ENCODE results near the gene SHMT1. TPM values are rescaled to one million over a fixed set of nuclear protein-coding genes. Genes with fewer than 3 reads are reported as not detected.
"Not testable (repeated sequence)": the region's sequence is repeated elsewhere in the genome, so short reads cannot be mapped to it uniquely, and the experiment has no call there.

Gene SHMT1
- total RNA-seq, 4 donors from 2014 or later, result 12.8 to 19.2 (median 14.0) TPM

- in situ Hi-C loops (cut with MboI; ENCODE audit: low sequenced_read_pairs in 4 of 4), result no loop called here
- no peak for TF ChIP-seq CTCF (IDR thresholded peaks at IDR 0.05 in 4 of 5, conservative IDR thresholded peaks at IDR 0.05 in 1 of 5)
- peak in 1 of 2 donors; percentile 6 for TF ChIP-seq POLR2A (IDR thresholded peaks at IDR 0.05)
Observed at GRCh38 chr17:18356624-18357023, 6.7 kb downstream of the SHMT1 start.

GRCh38 chr17:18353541-18353940, 9.8 kb downstream of the SHMT1 start:
- Histone ChIP-seq H3K4me3 (no peak overlapping the region), H3K4me1 (no peaks in the 10 kb centered on the region), H3K27ac (no peak overlapping the region), H3K27me3 (no peaks in the 10 kb centered on the region), H3K36me3 (peaks cover 0 to 20% of the 10 kb centered on the region in 2 donors), H3K9me3 (no peaks in the 10 kb centered on the region)
- intact Hi-C loops (cut with DNase I; ENCODE audit: low total_unique reads) (no loop called here), in situ Hi-C loops (cut with MboI; ENCODE audit: low sequenced_read_pairs in 4 of 4) (no loop called here)
- TF ChIP-seq CTCF (IDR thresholded peaks at IDR 0.05 in 4 of 5, conservative IDR thresholded peaks at IDR 0.05 in 1 of 5) (no peak), POLR2A (IDR thresholded peaks at IDR 0.05) (no peak)
- ATAC-seq, result no peak
- no peak for DNase-seq

More at GRCh38 chr17:18356624-18357023, 6.7 kb downstream of the SHMT1 start:
- peaks cover 0 to 22% of the 10 kb centered on the region in 2 donors for H3K36me3 ChIP-seq
- ATAC-seq (peak; percentile 51 to 81), DNase-seq (peak; percentile 32 to 55)
- H3K27me3 ChIP-seq, result no peaks in the 10 kb centered on the region
- H3K4me1 ChIP-seq, result peaks cover 0 to 1% of the 10 kb centered on the region in 2 donors
- H3K4me3 ChIP-seq, result no peak overlapping the region
- intact Hi-C loops (cut with DNase I; ENCODE audit: low total_unique reads), result no loop called here
- H3K9me3 ChIP-seq, result no peaks in the 10 kb centered on the region
- peak overlapping the region in 2 of 4 donors; percentile 36 to 65 for H3K27ac ChIP-seq

DNA sequence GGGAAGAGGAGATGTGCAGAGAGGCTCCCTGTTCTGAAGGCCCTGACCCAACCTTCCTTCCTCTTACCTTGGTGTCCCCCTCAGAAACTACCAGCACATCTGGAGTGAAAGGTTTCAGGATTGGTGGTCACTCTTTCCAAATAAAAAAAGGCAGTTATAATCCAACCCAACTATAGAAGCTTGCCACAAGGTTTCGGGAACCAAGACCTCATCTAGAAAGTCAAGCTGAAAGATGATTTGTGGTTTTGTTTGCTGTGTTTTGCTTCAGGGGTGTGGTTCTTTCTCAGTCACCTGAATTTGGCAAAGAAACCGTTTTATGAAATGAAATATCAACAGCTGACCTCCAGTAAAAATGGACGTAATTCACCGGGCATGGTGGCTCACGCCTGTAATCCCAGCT, 19.3 kb downstream of the SHMT1 start:
- Histone ChIP-seq H3K4me1 (no peaks in the 10 kb centered on the region), H3K36me3 (peaks cover 0 to 46% of the 10 kb centered on the region in 2 donors), H3K9me3 (no peaks in the 10 kb centered on the region), H3K4me3 (no peak overlapping the region), H3K27ac (no peak overlapping the region), H3K27me3 (no peaks in the 10 kb centered on the region)
- TF ChIP-seq CTCF (IDR thresholded peaks at IDR 0.05 in 4 of 5, conservative IDR thresholded peaks at IDR 0.05 in 1 of 5) (no peak), POLR2A (IDR thresholded peaks at IDR 0.05) (no peak)
- DNase-seq (no peak), ATAC-seq (no peak)
- intact Hi-C loops (cut with DNase I; ENCODE audit: low total_unique reads) (no loop called here), in situ Hi-C loops (cut with MboI; ENCODE audit: low sequenced_read_pairs in 4 of 4) (no loop called here)

DNA sequence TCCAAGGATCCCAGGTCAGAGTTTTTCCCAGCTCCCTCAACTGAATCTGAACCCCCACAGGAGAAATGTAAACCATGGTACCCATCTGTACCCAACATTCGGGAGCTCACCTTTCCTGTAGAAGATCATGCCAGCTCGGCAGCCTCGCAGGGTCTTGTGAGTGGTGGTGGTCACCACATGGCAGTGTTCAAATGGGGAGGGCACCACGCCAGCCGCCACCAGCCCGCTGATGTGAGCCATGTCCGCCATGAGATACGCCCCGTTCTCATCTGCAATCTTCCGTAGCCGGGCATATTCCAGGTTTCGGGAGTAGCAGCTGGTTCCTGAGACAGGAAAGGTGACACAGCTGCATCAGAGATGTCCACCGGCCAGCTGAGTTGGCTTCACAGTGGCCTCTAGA, 23.4 kb downstream of the SHMT1 start:
- no peak for ATAC-seq
- in situ Hi-C loops (cut with MboI; ENCODE audit: low sequenced_read_pairs in 4 of 4), result no loop called here
- TF ChIP-seq CTCF (IDR thresholded peaks at IDR 0.05 in 4 of 5, conservative IDR thresholded peaks at IDR 0.05 in 1 of 5), result no peak
- TF ChIP-seq POLR2A (IDR thresholded peaks at IDR 0.05), result no peak
- no peaks in the 10 kb centered on the region for H3K4me1 ChIP-seq
- no peak overlapping the region for H3K27ac ChIP-seq
- H3K9me3 ChIP-seq, result no peaks in the 10 kb centered on the region
- DNase-seq, result no peak
- H3K36me3 ChIP-seq, result peaks cover 0 to 31% of the 10 kb centered on the region in 2 donors
- no peak overlapping the region for H3K4me3 ChIP-seq
- no peaks in the 10 kb centered on the region for H3K27me3 ChIP-seq
- intact Hi-C loops (cut with DNase I; ENCODE audit: low total_unique reads), result no loop called here

DNA sequence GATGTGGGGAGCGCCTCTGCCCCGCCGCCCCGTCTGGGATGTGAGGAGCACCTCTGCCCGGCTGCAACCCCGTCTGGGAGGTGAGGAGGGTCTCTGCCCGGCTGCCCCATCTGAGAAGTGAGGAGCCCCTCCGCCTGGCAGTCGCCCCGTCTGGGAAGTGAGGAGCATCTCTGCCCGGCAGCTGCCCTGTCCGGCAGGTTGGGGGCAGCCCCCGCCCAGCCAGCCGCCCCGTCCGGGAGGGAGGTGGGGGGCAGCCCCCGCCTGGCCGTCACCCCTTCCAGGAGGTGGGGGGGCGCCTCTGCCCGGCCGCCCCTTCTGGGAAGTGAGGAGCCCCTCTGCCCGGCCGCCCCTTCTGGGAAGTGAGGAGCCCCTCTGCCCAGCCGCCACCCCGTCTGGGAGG, 25.2 kb downstream of the SHMT1 start:
- intact Hi-C loops (cut with DNase I; ENCODE audit: low total_unique reads); H3K27me3 ChIP-seq; in situ Hi-C loops (cut with MboI; ENCODE audit: low sequenced_read_pairs in 4 of 4); H3K9me3 ChIP-seq; DNase-seq; H3K4me1 ChIP-seq; H3K27ac ChIP-seq; H3K4me3 ChIP-seq; ATAC-seq: not testable (repeated sequence)
- peaks cover 0 to 41% of the 10 kb centered on the region in 2 donors for H3K36me3 ChIP-seq
